AG09319 (cell line): ENCODE measurements around the gene EVX1.

ENCODE experiments used
- DNase-seq: peaks from one replicate; pipeline ENCODE4 v3.0.0-alpha.2; 2010; ENCODE audit warnings: low read depth; ENCODE audit errors: extremely low read depth
- TF ChIP-seq, protein P1 (sequence below): IDR thresholded peaks from 2 replicates; pipeline ENCODE4 v1.5.1; 2011; ENCODE audit warnings: low read depth, mild to moderate bottlenecking, inconsistent platforms, low read length, moderate library complexity

EVX1 gene

GRCh38 chr7:27224983-27225934 lies 17.3 kb upstream of the EVX1 start:
- DNase-seq: no peak

GRCh38 chr7:27229448-27229847 lies 13.2 kb upstream of the EVX1 start:
- TF ChIP-seq, protein P1, sequence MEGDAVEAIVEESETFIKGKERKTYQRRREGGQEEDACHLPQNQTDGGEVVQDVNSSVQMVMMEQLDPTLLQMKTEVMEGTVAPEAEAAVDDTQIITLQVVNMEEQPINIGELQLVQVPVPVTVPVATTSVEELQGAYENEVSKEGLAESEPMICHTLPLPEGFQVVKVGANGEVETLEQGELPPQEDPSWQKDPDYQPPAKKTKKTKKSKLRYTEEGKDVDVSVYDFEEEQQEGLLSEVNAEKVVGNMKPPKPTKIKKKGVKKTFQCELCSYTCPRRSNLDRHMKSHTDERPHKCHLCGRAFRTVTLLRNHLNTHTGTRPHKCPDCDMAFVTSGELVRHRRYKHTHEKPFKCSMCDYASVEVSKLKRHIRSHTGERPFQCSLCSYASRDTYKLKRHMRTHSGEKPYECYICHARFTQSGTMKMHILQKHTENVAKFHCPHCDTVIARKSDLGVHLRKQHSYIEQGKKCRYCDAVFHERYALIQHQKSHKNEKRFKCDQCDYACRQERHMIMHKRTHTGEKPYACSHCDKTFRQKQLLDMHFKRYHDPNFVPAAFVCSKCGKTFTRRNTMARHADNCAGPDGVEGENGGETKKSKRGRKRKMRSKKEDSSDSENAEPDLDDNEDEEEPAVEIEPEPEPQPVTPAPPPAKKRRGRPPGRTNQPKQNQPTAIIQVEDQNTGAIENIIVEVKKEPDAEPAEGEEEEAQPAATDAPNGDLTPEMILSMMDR: no peak
- no peak for DNase-seq

More at GRCh38 chr7:27224983-27225934, 17.3 kb upstream of the EVX1 start:
- TF ChIP-seq, protein P1: no peak

GRCh38 chr7:27235387-27236311 lies 7.0 kb upstream of the EVX1 start:
- no peak for DNase-seq
- TF ChIP-seq, protein P1: peak; percentile 39

GRCh38 chr7:27237735-27238334 lies 4.8 kb upstream of the EVX1 start:
- TF ChIP-seq, protein P1: no peak
- DNase-seq: no peak

DNA sequence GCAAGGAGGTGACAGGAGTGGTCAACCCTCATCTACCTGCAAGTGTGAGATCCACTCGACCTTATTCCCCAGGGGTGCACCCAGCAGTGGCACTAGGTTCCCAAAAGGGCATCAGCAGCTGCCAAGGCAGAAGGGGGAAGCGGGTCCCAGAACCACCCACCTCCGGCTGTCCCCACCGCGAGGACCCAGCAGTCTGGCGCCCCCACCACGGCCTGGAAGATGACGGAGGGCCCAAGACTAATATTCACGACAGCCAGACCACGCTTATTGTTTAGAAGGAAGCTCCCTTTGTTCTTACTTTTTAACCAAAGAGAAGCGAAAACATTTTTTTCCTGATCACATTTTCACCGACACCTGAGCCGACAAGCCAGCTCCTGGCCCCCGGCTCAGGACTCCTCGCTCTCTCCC lies 3.6 kb upstream of the EVX1 start:
- TF ChIP-seq, protein P1: no peak

GRCh38 chr7:27239387-27240014 lies 3.1 kb upstream of the EVX1 start:
- TF ChIP-seq, protein P1: no peak
- no peak for DNase-seq

More for the DNA sequence above, 3.6 kb upstream of the EVX1 start:
- DNase-seq: no peak
